DOHH2 (cell line): ENCODE results near the gene ZNHIT1.

Experiments used
- H3F3A ChIP-seq: fragments of 200-600 bp; sonication (generic), shearing (Covaris generic); 2 replicates; pipeline ENCODE4 v1.6.0; 2016; ENCODE audit warnings: antibody characterized with exemption, mild to moderate bottlenecking; ENCODE audit not compliant: control insufficient read depth, insufficient read depth
- H3K27ac ChIP-seq: fragments of 200-600 bp; sonication (generic); 2 replicates; pipeline ENCODE4 v1.5.1; 2014; ENCODE audit warnings: low read depth, mild to moderate bottlenecking, low read length, moderate library complexity
- H3K27me3 ChIP-seq: fragments of 200-600 bp; sonication (generic); 2 replicates; pipeline ENCODE4 v1.6.1; 2014; ENCODE audit warnings: mild to moderate bottlenecking, low read length, mixed read lengths; ENCODE audit not compliant: control insufficient read depth
- H3K36me3 ChIP-seq: fragments of 200-600 bp; sonication (generic); 2 replicates; pipeline ENCODE4 v1.6.1; 2014; ENCODE audit warnings: mild to moderate bottlenecking, low read length, moderate library complexity, mixed read lengths; ENCODE audit not compliant: control insufficient read depth
- H3K4me1 ChIP-seq: fragments of 200-600 bp; sonication (generic); 2 replicates; pipeline ENCODE4 v1.6.1; 2014; ENCODE audit warnings: mild to moderate bottlenecking, low read length, mixed read lengths; ENCODE audit not compliant: control insufficient read depth
- H3K4me2 ChIP-seq: fragments of 200-600 bp; sonication (generic); 2 replicates; pipeline ENCODE4 v1.6.0; 2014; ENCODE audit warnings: mild to moderate bottlenecking, low read length, moderate library complexity
- H3K4me3 ChIP-seq: fragments of 200-600 bp; sonication (generic); 2 replicates; pipeline ENCODE4 v1.5.1; 2014; ENCODE audit warnings: mild to moderate bottlenecking, low read length, mixed read lengths
- H3K79me2 ChIP-seq: fragments of 200-600 bp; sonication (generic); 2 replicates; pipeline ENCODE4 v1.6.1; 2014; ENCODE audit warnings: mild to moderate bottlenecking, low read length, mixed read lengths; ENCODE audit not compliant: control insufficient read depth
- H3K9me2 ChIP-seq: fragments of 200-600 bp; sonication (generic); replicated peaks from 2 replicates; pipeline ENCODE4 v1.6.1; 2014; ENCODE audit warnings: mild to moderate bottlenecking, low read length, mixed read lengths; ENCODE audit not compliant: control insufficient read depth
- H3K9me3 ChIP-seq: fragments of 200-600 bp; sonication (generic); 2 replicates; pipeline ENCODE4 v1.6.1; 2014; ENCODE audit warnings: antibody characterized with exemption, low read length, mixed read lengths; ENCODE audit not compliant: control insufficient read depth, insufficient read depth
- H4K20me1 ChIP-seq: fragments of 200-600 bp; sonication (generic); 2 replicates; pipeline ENCODE4 v1.6.0; 2014; ENCODE audit warnings: low read depth, mild to moderate bottlenecking, antibody characterized with exemption, low read length, moderate library complexity; ENCODE audit not compliant: control insufficient read depth, insufficient read depth
- EZH2phosphoT487 ChIP-seq: fragments of 200-600 bp; sonication (generic); IDR thresholded peaks from 2 replicates; pipeline ENCODE4 v1.6.1; 2017; ENCODE audit warnings: borderline replicate concordance, mild to moderate bottlenecking, antibody characterized with exemption, low read length, moderate library complexity, mixed read lengths
- TF ChIP-seq, protein P1 (sequence below): fragments of 200-600 bp; sonication (generic); IDR thresholded peaks from one replicate; pipeline ENCODE4 v1.5.1; 2014; ENCODE audit warnings: antibody characterized with exemption, mild to moderate bottlenecking, low read depth, low read length; ENCODE audit not compliant: poor library complexity, severe bottlenecking

Gene ZNHIT1

DNA sequence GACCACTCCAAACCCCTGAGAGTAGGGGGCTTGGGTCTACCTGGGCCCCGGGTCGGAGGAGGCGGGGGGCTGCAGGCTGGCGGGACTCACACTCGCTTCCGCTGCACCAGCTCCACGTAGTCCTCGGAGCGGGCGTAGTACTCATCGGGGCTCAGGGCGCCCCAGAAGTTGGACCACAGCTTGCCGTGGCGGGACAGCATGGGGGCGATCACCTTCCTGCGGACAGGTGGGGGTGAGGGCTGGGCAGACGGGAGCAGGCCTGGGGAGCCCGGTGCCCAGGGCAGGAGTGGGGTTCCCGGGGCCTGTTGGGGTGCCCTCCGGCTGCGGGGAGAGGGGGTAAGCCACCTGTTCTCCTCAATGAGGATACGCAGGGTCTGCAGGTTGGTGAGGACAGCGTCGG is 6.5 kb upstream of the ZNHIT1 start:
- H3K9me3 ChIP-seq, result no peaks in the 10 kb centered on the region
- no peak overlapping the region for H3K27ac ChIP-seq
- no peaks in the 10 kb centered on the region for H4K20me1 ChIP-seq
- H3K9me2 ChIP-seq, result no peaks in the 10 kb centered on the region
- no peaks in the 10 kb centered on the region for H3K79me2 ChIP-seq
- no peak overlapping the region for H3K4me3 ChIP-seq
- H3F3A ChIP-seq, result no peaks in the 10 kb centered on the region
- H3K36me3 ChIP-seq, result no peaks in the 10 kb centered on the region; the same call in 1 of the 2 replicates
- TF ChIP-seq, protein P1, sequence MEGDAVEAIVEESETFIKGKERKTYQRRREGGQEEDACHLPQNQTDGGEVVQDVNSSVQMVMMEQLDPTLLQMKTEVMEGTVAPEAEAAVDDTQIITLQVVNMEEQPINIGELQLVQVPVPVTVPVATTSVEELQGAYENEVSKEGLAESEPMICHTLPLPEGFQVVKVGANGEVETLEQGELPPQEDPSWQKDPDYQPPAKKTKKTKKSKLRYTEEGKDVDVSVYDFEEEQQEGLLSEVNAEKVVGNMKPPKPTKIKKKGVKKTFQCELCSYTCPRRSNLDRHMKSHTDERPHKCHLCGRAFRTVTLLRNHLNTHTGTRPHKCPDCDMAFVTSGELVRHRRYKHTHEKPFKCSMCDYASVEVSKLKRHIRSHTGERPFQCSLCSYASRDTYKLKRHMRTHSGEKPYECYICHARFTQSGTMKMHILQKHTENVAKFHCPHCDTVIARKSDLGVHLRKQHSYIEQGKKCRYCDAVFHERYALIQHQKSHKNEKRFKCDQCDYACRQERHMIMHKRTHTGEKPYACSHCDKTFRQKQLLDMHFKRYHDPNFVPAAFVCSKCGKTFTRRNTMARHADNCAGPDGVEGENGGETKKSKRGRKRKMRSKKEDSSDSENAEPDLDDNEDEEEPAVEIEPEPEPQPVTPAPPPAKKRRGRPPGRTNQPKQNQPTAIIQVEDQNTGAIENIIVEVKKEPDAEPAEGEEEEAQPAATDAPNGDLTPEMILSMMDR, result no peak
- no peak for TF ChIP-seq EZH2phosphoT487
- no peaks in the 10 kb centered on the region for H3K27me3 ChIP-seq
- no peak overlapping the region for H3K4me2 ChIP-seq
- peaks cover 3% of the 10 kb centered on the region for H3K4me1 ChIP-seq

GRCh38 chr7:101212014-101212413 is 6.0 kb upstream of the ZNHIT1 start:
- Histone ChIP-seq H3K27ac (no peak overlapping the region), H3K4me2 (no peak overlapping the region), H4K20me1 (no peaks in the 10 kb centered on the region), H3K4me1 (peaks cover 8% of the 10 kb centered on the region), H3K36me3 (no peaks in the 10 kb centered on the region; the same call in 1 of the 2 replicates), H3K27me3 (no peaks in the 10 kb centered on the region), H3K9me3 (no peaks in the 10 kb centered on the region), H3K9me2 (no peaks in the 10 kb centered on the region), H3K79me2 (0 out of 2 replicates have a peak, but pooled peaks cover 2% of the 10 kb centered on the region), H3F3A (no peaks in the 10 kb centered on the region), H3K4me3 (no peak overlapping the region)
- TF ChIP-seq EZH2phosphoT487, result no peak
- TF ChIP-seq, protein P1, result no peak

DNA sequence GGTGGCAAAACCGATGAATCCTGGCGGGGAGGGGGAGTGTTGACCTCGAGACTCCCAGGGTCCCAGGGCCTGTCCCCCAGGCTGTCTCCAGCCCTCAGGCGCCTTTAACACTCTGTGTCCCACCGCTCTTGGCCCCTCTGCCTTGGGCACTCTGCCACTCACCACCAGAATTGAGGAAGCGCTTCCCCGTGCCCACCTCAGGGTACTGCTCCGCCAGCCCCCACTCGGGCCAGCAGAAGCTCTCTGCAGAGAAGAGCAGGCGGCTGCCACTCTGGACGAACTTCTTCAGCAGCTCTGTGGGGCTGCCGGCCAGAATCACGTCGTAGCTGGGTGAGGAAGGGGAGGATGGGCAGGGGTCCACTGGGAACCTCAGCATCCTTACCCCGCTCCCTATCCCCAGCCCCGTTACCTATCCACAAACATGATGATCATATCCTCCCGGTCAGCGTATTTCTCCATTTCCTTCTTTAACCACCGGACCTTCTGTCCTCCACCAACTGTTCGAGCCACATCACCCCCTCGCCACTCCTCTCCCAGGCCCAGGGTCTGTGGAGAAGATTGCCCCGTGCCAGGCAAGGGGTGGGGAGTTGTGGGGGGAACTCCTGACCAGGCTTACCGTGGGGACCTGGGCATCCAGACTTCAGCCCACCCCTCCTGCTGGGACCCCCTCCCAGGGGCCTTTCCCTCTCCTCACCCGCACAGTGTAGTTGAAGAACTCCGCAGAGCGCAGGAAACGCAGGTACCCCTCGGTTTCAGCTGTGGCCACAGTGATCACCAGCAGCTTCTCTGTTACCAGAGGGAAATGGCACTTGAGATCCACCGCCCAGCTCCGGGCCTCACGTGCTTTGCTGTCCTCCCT is 1.7 kb upstream of the ZNHIT1 start:
- no peaks in the 10 kb centered on the region for H3K9me2 ChIP-seq
- peak overlapping the region; percentile 79 for H3K4me3 ChIP-seq
- H4K20me1 ChIP-seq, result no peaks in the 10 kb centered on the region
- H3K9me3 ChIP-seq, result no peaks in the 10 kb centered on the region
- H3K27ac ChIP-seq, result no peak overlapping the region
- no peaks in the 10 kb centered on the region for H3K27me3 ChIP-seq
- TF ChIP-seq, protein P1, result no peak
- TF ChIP-seq EZH2phosphoT487, result no peak
- H3K4me2 ChIP-seq, result peak overlapping the region; percentile 82
- H3F3A ChIP-seq, result no peaks in the 10 kb centered on the region
- peaks cover 19% of the 10 kb centered on the region for H3K4me1 ChIP-seq
- H3K79me2 ChIP-seq, result peaks cover 29% of the 10 kb centered on the region
- no peaks in the 10 kb centered on the region; the same call in 1 of the 2 replicates for H3K36me3 ChIP-seq
